Keratinocyte (primary cell): Measurements from ENCODE around the gene ADGRA3.

ENCODE experiments used
- EZH2 ChIP-seq: IDR thresholded peaks from one replicate; pipeline ENCODE4 v1.6.1; 2012; ENCODE audit warnings: inconsistent platforms, mild to moderate bottlenecking, low read length, moderate library complexity
- TF ChIP-seq, protein P1 (sequence below), 3 experiments: IDR thresholded peaks in 1 of 3; conservative IDR thresholded peaks in 1 of 3; optimal IDR thresholded peaks in 1 of 3; 2 replicates in 2 of 3; 3 replicates in 1 of 3; pipeline versions ENCODE3 to v1.5.1; 2011; ENCODE audit warnings: low read length in 3 of 3, mild to moderate bottlenecking in 3 of 3, moderate library complexity in 2 of 3, control low read depth in 1 of 3, inconsistent platforms in 1 of 3; ENCODE audit not compliant: insufficient read depth in 2 of 3; ENCODE audit errors: extremely low read depth in 1 of 3

DNA sequence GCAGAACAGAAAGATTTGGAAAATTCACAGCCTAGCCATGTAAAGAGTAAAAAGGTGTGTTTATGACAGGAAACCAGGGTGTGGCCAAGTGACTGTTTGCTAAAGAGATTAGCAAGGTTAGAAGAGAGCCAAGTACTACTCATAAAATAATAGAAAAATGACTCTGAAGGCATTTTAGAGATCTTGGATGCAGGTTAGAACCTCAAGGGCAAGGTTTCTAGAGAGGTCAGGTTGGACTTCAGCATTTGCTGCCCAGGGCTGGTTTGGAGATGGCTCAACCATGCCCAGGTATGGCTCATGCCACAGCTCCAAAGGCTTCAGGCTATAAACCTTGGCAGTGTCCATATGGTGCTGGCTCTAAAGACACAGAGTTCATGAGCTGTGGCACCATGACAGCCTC lies 40.6 kb upstream of the ADGRA3 start:
- TF ChIP-seq, protein P1, sequence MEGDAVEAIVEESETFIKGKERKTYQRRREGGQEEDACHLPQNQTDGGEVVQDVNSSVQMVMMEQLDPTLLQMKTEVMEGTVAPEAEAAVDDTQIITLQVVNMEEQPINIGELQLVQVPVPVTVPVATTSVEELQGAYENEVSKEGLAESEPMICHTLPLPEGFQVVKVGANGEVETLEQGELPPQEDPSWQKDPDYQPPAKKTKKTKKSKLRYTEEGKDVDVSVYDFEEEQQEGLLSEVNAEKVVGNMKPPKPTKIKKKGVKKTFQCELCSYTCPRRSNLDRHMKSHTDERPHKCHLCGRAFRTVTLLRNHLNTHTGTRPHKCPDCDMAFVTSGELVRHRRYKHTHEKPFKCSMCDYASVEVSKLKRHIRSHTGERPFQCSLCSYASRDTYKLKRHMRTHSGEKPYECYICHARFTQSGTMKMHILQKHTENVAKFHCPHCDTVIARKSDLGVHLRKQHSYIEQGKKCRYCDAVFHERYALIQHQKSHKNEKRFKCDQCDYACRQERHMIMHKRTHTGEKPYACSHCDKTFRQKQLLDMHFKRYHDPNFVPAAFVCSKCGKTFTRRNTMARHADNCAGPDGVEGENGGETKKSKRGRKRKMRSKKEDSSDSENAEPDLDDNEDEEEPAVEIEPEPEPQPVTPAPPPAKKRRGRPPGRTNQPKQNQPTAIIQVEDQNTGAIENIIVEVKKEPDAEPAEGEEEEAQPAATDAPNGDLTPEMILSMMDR (optimal IDR thresholded peaks at IDR 0.05 in 1 of 3, IDR thresholded peaks at IDR 0.05 in 1 of 3, conservative IDR thresholded peaks at IDR 0.05 in 1 of 3; ENCODE audit: extremely low read depth in 1 of 3, insufficient read depth in 2 of 3, low read length in 3 of 3): no peak
- TF ChIP-seq EZH2: no peak
